HCT116 (cell line): ENCODE results near the gene SDK1. TPM values are rescaled to one million over a fixed set of nuclear protein-coding genes. Genes with fewer than 3 reads are reported as not detected.

Experiments used
- ATAC-seq: fragments of 200-7000 bp; cut with Tn5 transposase; 2 replicates; pipeline ENCODE4 v1.9.1; 2020; ENCODE audit warnings: mild to moderate bottlenecking, moderate library complexity
- BruUV-seq: library from RNA; stranded (reverse); fragments of 400-500 nt; replicated peaks from 2 replicates; lab custom pipeline; 2021; lab: Mats Ljungman, UMichigan
- CTCF ChIA-PET: fragments of 300-600 bp; sonication (Branson Sonifier 250); formaldehyde crosslinking; loops from one replicate; lab custom pipeline; 2021; ENCODE audit warnings: antibody characterized with exemption; lab: Charles Lee
- POLR2A ChIA-PET: fragments of 300-600, 350-600 bp; sonication (Branson Sonifier 250); formaldehyde crosslinking; loops from one replicate; lab custom pipeline; 2021; ENCODE audit warnings: antibody characterized with exemption; lab: Charles Lee
- RAD21 ChIA-PET, 2 experiments: fragments of 300-600 bp; sonication (Branson Sonifier 250); formaldehyde crosslinking; loops; one replicate each; lab custom pipeline; 2023; ENCODE audit warnings: low total read pairs in 2 of 2; ENCODE audit not compliant: uncharacterized antibody in 2 of 2, unreplicated experiment in 2 of 2, low non-redundant PET in 1 of 2; lab: Charles Lee
- DNase-seq: peaks from one replicate; pipeline ENCODE4 v3.0.0-alpha.2; 2010; ENCODE audit warnings: low read depth, low spot score
- H2AFZ ChIP-seq: fragments of 200-600 bp; shearing (Covaris generic), sonication (generic); 2 replicates; pipeline ENCODE4 v1.6.1; 2017; ENCODE audit warnings: low read depth, mixed run types, mixed read lengths, antibody characterized with exemption, low read length; ENCODE audit not compliant: poor library complexity, severe bottlenecking
- H3K27ac ChIP-seq: 2 replicates; pipeline ENCODE4 v1.5.1; 2012; ENCODE audit warnings: low read depth, low read length
- H3K27me3 ChIP-seq: fragments of 200-600 bp; sonication (generic); 2 replicates; pipeline ENCODE4 v1.6.1; 2016; ENCODE audit warnings: mixed run types, low read length, mixed read lengths; ENCODE audit not compliant: insufficient read depth
- H3K36me3 ChIP-seq, 2 experiments: fragments of 200-500 bp in 1 of 2; fragments of 200-600 bp in 1 of 2; sonication (Bioruptor generic) in 1 of 2; sonication (generic) in 1 of 2; 2 replicates each; pipeline versions ENCODE4 v1.5.1 to v1.6.1; 2014 to 2016; ENCODE audit warnings: low read length in 2 of 2, inconsistent platforms in 1 of 2, mixed read lengths in 1 of 2, mixed run types in 1 of 2; ENCODE audit not compliant: insufficient read depth in 2 of 2, control insufficient read depth in 1 of 2
- H3K4me1 ChIP-seq, 2 experiments: fragments of 200-600 bp in 1 of 2; sonication (generic) in 1 of 2; 2 replicates each; pipeline versions ENCODE4 v1.5.1 to v1.6.1; 2012 to 2017; ENCODE audit warnings: low read length in 2 of 2, inconsistent platforms in 1 of 2, mild to moderate bottlenecking in 1 of 2, mixed read lengths in 1 of 2, mixed run types in 1 of 2, moderate library complexity in 1 of 2; ENCODE audit not compliant: insufficient read depth in 2 of 2, control insufficient read depth in 1 of 2
- H3K4me2 ChIP-seq: fragments of 200-600 bp; sonication (generic); 2 replicates; pipeline ENCODE4 v1.6.1; 2017; ENCODE audit warnings: mixed run types, low read length, mixed read lengths
- H3K4me3 ChIP-seq, 2 experiments: fragments of 200-600 bp in 1 of 2; sonication (generic) in 1 of 2; replicated peaks in 1 of 2; 2 replicates each; pipeline ENCODE4 v1.5.1; 2011 to 2016; ENCODE audit warnings: low read length in 2 of 2, control low read depth in 1 of 2, low read depth in 1 of 2, mild to moderate bottlenecking in 1 of 2, mixed read lengths in 1 of 2, mixed run types in 1 of 2
- H3K79me2 ChIP-seq: fragments of 200-600 bp; sonication (generic); 2 replicates; pipeline ENCODE4 v1.6.1; 2017; ENCODE audit warnings: mild to moderate bottlenecking, mixed run types, low read length, moderate library complexity, mixed read lengths; ENCODE audit not compliant: insufficient read depth
- H3K9ac ChIP-seq: fragments of 200-600 bp; sonication (generic); 2 replicates; pipeline ENCODE4 v1.6.1; 2016; ENCODE audit warnings: low read length, mixed read lengths
- H3K9me2 ChIP-seq: fragments of 200-600 bp; sonication (generic), shearing (Covaris generic); 2 replicates; pipeline ENCODE4 v1.6.1; 2017; ENCODE audit warnings: mixed run types, mild to moderate bottlenecking, moderate library complexity; ENCODE audit not compliant: insufficient read depth
- H3K9me3 ChIP-seq, 2 experiments: fragments of 200-500 bp in 1 of 2; fragments of 200-600 bp in 1 of 2; sonication (Bioruptor generic) in 1 of 2; sonication (generic) in 1 of 2; 2 replicates each; pipeline ENCODE4 v1.6.1; 2014 to 2017; ENCODE audit warnings: low read length in 2 of 2, mixed read lengths in 2 of 2, inconsistent platforms in 1 of 2, low read depth in 1 of 2, mild to moderate bottlenecking in 1 of 2, mixed run types in 1 of 2, moderate library complexity in 1 of 2; ENCODE audit not compliant: control insufficient read depth in 1 of 2, insufficient read depth in 1 of 2
- H4K20me1 ChIP-seq: fragments of 200-600 bp; sonication (generic), shearing (Covaris generic); 2 replicates; pipeline ENCODE4 v1.6.1; 2017; ENCODE audit warnings: mixed run types, mild to moderate bottlenecking, moderate library complexity; ENCODE audit not compliant: insufficient read depth
- ATF3 ChIP-seq: IDR thresholded peaks from 2 replicates; pipeline ENCODE4 v1.6.1; 2012
- CBX3 ChIP-seq: IDR thresholded peaks from 2 replicates; pipeline ENCODE4 v1.6.1; 2012; ENCODE audit warnings: low read depth
- CEBPB ChIP-seq: IDR thresholded peaks from 2 replicates; pipeline ENCODE4 v1.6.1; 2012; ENCODE audit warnings: low read depth
- CTCF ChIP-seq, 3 experiments: fragments of 200-600 bp in 1 of 3; sonication (generic) in 1 of 3; IDR thresholded peaks in 2 of 3; conservative IDR thresholded peaks in 1 of 3; 2 replicates each; pipeline ENCODE4 v1.5.1; 2012 to 2017; ENCODE audit warnings: low read depth in 2 of 3, low read length in 2 of 3, antibody characterized with exemption in 1 of 3, borderline replicate concordance in 1 of 3, control low read depth in 1 of 3, mild to moderate bottlenecking in 1 of 3, mixed read lengths in 1 of 3, mixed run types in 1 of 3, moderate library complexity in 1 of 3; ENCODE audit not compliant: insufficient read depth in 1 of 3
- ELF1 ChIP-seq: IDR thresholded peaks from 2 replicates; pipeline ENCODE4 v1.6.1; 2012; ENCODE audit warnings: low read depth, borderline replicate concordance
- EZH2phosphoT487 ChIP-seq: fragments of 200-600 bp; IDR thresholded peaks from 2 replicates; pipeline ENCODE4 v1.6.1; 2018; ENCODE audit warnings: antibody characterized with exemption, borderline replicate concordance
- JUND ChIP-seq: IDR thresholded peaks from 2 replicates; pipeline ENCODE4 v1.6.1; 2012
- MAX ChIP-seq: IDR thresholded peaks from 2 replicates; pipeline ENCODE4 v1.6.1; 2012
- POLR2A ChIP-seq: IDR thresholded peaks from 2 replicates; pipeline ENCODE4 v1.7.0; 2011; ENCODE audit warnings: borderline replicate concordance; ENCODE audit not compliant: insufficient read depth, insufficient read length; ENCODE audit errors: extremely low read depth
- POLR2AphosphoS5 ChIP-seq: IDR thresholded peaks from 2 replicates; pipeline ENCODE4 v1.6.1; 2011; ENCODE audit warnings: mild to moderate bottlenecking, low read depth, low read length, moderate library complexity
- RAD21 ChIP-seq: IDR thresholded peaks from 2 replicates; pipeline ENCODE4 v1.6.1; 2012; ENCODE audit warnings: low read depth, mild to moderate bottlenecking
- SIN3A ChIP-seq: IDR thresholded peaks from 2 replicates; pipeline ENCODE4 v1.6.1; 2012; ENCODE audit warnings: low read depth
- SP1 ChIP-seq: IDR thresholded peaks from 2 replicates; pipeline ENCODE4 v1.6.1; 2012; ENCODE audit warnings: low read depth
- SRF ChIP-seq: IDR thresholded peaks from 2 replicates; pipeline ENCODE4 v1.6.1; 2012; ENCODE audit warnings: low read depth
- TCF7L2 ChIP-seq: IDR thresholded peaks from 2 replicates; pipeline ENCODE4 v1.7.0; 2011; ENCODE audit warnings: borderline replicate concordance, inconsistent platforms; ENCODE audit not compliant: insufficient read depth, insufficient read length; ENCODE audit errors: extremely low read depth
- YY1 ChIP-seq: IDR thresholded peaks from 2 replicates; pipeline ENCODE4 v1.6.1; 2011; ENCODE audit warnings: low read length, low read depth, moderate library complexity, mild to moderate bottlenecking; ENCODE audit not compliant: insufficient replicate concordance; ENCODE audit errors: extremely low read depth
- ZFX ChIP-seq: fragments of 450-650 bp; IDR thresholded peaks from 2 replicates; pipeline ENCODE4 v1.6.1; 2017
- ZNF274 ChIP-seq: fragments of 200-500 bp; sonication (Bioruptor generic); IDR thresholded peaks from 2 replicates; pipeline ENCODE4 v1.6.1; 2014; ENCODE audit warnings: mild to moderate bottlenecking, low read depth, low read length, inconsistent platforms
- intact Hi-C: fragments of 100-400 bp; cut with micrococcal nuclease; formaldehyde crosslinking; loops from 2 replicates; pipeline ENCODE4 v1.10.0; 2022
- total RNA-seq: library from RNA; stranded (reverse); gene quantifications from one replicate; pipeline ENCODE4 v1.2.1, GENCODE V29; 2021; ENCODE audit not compliant: unreplicated experiment

The SDK1 gene
- total RNA-seq, 1 experiment from 2014 or later = 0.05 TPM

- RAD21 ChIA-PET = no interaction called here
These were observed 652.9 kb downstream of the SDK1 start for GRCh38 chr7:3953946-3954345.

More at GRCh38 chr7:3953946-3954345, 652.9 kb downstream of the SDK1 start:
- Histone ChIP-seq H3K27me3 (peaks cover 8% of the 10 kb centered on the region), H4K20me1 (no peaks in the 10 kb centered on the region), H3K4me3 (no peak overlapping the region), H3K79me2 (no peaks in the 10 kb centered on the region), H3K4me2 (no peak overlapping the region), H3K9me3 (no peaks in the 10 kb centered on the region), H2AFZ (no peak overlapping the region), H3K9me2 (no peaks in the 10 kb centered on the region), H3K36me3 (no peaks in the 10 kb centered on the region), H3K27ac (no peak overlapping the region), H3K9ac (no peak overlapping the region), H3K4me1 (no peaks in the 10 kb centered on the region; a peak in 1 of 4 replicates)
- TF ChIP-seq CTCF (IDR thresholded peaks at IDR 0.05 in 2 of 3, conservative IDR thresholded peaks at IDR 0.05 in 1 of 3; ENCODE audit: borderline replicate concordance in 1 of 3, insufficient read depth in 1 of 3, low read depth in 2 of 3, low read length in 2 of 3) (no peak), YY1 (no peak), EZH2phosphoT487 (no peak), CEBPB (no peak), POLR2A (no peak), POLR2AphosphoS5 (no peak), SRF (no peak), ZFX (no peak), ZNF274 (no peak), MAX (no peak), SIN3A (no peak), TCF7L2 (no peak), JUND (no peak), SP1 (no peak), CBX3 (no peak), ELF1 (no peak), ATF3 (no peak), RAD21 (no peak)
- POLR2A ChIA-PET = no interaction called here
- no TSS peak for BruUV-seq
- CTCF ChIA-PET = no interaction called here
- no peak for ATAC-seq
- intact Hi-C loops = no loop called here
- DNase-seq = no peak
